ENCODE results near the gene OR2T10. TPM values are rescaled to one million over a fixed set of nuclear protein-coding genes. Genes with fewer than 3 reads are reported as not detected.

Gene OR2T10
- total and polyA plus RNA-seq, 2 of the 8 experiments (the other 6 are each of a cell fraction or from before 2014, with no cell fraction given), result not detected

- TF ChIP-seq CTCF (IDR thresholded peaks at IDR 0.05; ENCODE audit: control extremely low read depth in 1 of 3, insufficient read depth in 1 of 3, low read depth in 1 of 3, low read length in 3 of 3) (no peak), RBBP5 (IDR thresholded peaks at IDR 0.05; ENCODE audit: borderline replicate concordance, low read depth, low read length) (no peak), JUN (IDR thresholded peaks at IDR 0.05; ENCODE audit: low read depth, low read length) (no peak), ATF3 (IDR thresholded peaks at IDR 0.05; ENCODE audit: insufficient read depth, low read depth, low read length) (no peak), NRF1 (IDR thresholded peaks at IDR 0.05; ENCODE audit: low read depth, low read length) (no peak)
Observed at GRCh38 chr1:248621770-248622169, 24.3 kb upstream of the OR2T10 start (continued).

Measured in H1 (cell line).